CD4-positive, alpha-beta T cell treated with Interleukin-17A for 4 hours (primary cell): ENCODE measurements around the gene GRM1.

Experiments used
- DNase-seq: peaks from one replicate; pipeline ENCODE4 v3.0.0-alpha.2; 2020; ENCODE audit warnings: mixed read lengths

The GRM1 gene

GRCh38 chr6:146282837-146283236 lies 254.0 kb downstream of the GRM1 start:
- DNase-seq, result no peak

- DNase-seq, result no peak
Measured at GRCh38 chr6:146284311-146284710, 255.4 kb downstream of the GRM1 start.

- DNase-seq, result no peak
Measured at GRCh38 chr6:146286961-146287360, 258.1 kb downstream of the GRM1 start.

- DNase-seq, result no peak
Measured at GRCh38 chr6:146287691-146288369, 259.0 kb downstream of the GRM1 start.

GRCh38 chr6:146289816-146290588 lies 261.1 kb downstream of the GRM1 start:
- no peak for DNase-seq

GRCh38 chr6:146290589-146290901 lies 261.7 kb downstream of the GRM1 start:
- DNase-seq, result no peak

- no peak for DNase-seq
Measured at GRCh38 chr6:146292506-146292905, 263.6 kb downstream of the GRM1 start.

- DNase-seq, result no peak
Measured at GRCh38 chr6:146295695-146296094, 266.8 kb downstream of the GRM1 start.

- no peak for DNase-seq
Measured at GRCh38 chr6:146297815-146298214, 269.0 kb downstream of the GRM1 start.

GRCh38 chr6:146300521-146300920 lies 271.7 kb downstream of the GRM1 start:
- DNase-seq, result no peak

- no peak for DNase-seq
Measured at GRCh38 chr6:146301764-146302163, 272.9 kb downstream of the GRM1 start.

- no peak for DNase-seq
Measured at GRCh38 chr6:146302994-146303393, 274.1 kb downstream of the GRM1 start.

GRCh38 chr6:146304181-146304580 lies 275.3 kb downstream of the GRM1 start:
- no peak for DNase-seq

GRCh38 chr6:146305092-146305491 lies 276.2 kb downstream of the GRM1 start:
- no peak for DNase-seq

GRCh38 chr6:146305951-146306350 lies 277.1 kb downstream of the GRM1 start:
- DNase-seq, result no peak

- DNase-seq, result no peak
Measured at GRCh38 chr6:146310628-146311027, 281.8 kb downstream of the GRM1 start.

- DNase-seq, result no peak
Measured at GRCh38 chr6:146311079-146311478, 282.2 kb downstream of the GRM1 start.

- no peak for DNase-seq
Measured at GRCh38 chr6:146312608-146313007, 283.7 kb downstream of the GRM1 start.

GRCh38 chr6:146315381-146316174 lies 286.7 kb downstream of the GRM1 start:
- no peak for DNase-seq

GRCh38 chr6:146316175-146316495 lies 287.3 kb downstream of the GRM1 start:
- no peak for DNase-seq

GRCh38 chr6:146331013-146331412 lies 302.2 kb downstream of the GRM1 start:
- DNase-seq, result no peak

GRCh38 chr6:146335336-146335735 lies 306.5 kb downstream of the GRM1 start:
- no peak for DNase-seq

- DNase-seq, result no peak
Measured at GRCh38 chr6:146336191-146336590, 307.3 kb downstream of the GRM1 start.

- no peak for DNase-seq
Measured at GRCh38 chr6:146337376-146337775, 308.5 kb downstream of the GRM1 start.
